Activated CD4-positive, alpha-beta T cell treated with anti-CD3 and anti-CD28 coated beads, Interleukin-2, amount 50 U/mL, for 48 hours (primary cell): ENCODE results near the gene CYB561.

Source experiments
- DNase-seq, 2 experiments: peaks; one replicate each; pipeline ENCODE4 v3.0.0-alpha.2; 2020

The CYB561 gene

DNA sequence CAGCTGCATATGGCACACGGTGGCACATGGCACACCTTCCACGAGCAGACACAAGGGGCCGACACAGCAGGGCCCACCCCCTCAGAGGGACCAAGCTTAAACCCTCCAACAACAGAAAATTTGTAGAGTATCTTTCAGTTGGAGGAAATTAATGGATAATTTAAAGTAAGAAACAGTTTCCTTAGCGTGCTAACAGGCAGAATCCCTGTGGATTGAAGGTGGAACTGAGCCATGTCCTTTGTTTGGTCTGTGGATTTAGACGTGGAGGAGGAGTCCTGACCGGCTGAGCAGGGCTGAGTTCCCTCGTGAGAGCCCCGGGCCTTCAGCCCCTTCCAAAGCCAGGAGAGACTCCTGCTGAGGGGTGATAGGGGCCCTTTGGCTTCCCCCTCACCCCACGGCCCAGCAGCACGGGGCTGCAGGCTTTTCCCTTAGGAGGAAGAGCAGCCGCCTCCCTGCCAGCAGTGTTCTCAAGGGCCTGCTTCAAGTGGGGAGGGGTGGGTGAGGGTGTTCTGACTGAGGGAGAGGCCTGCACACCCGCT is 1.4 kb upstream of the CYB561 start:
- no peak for DNase-seq

DNA sequence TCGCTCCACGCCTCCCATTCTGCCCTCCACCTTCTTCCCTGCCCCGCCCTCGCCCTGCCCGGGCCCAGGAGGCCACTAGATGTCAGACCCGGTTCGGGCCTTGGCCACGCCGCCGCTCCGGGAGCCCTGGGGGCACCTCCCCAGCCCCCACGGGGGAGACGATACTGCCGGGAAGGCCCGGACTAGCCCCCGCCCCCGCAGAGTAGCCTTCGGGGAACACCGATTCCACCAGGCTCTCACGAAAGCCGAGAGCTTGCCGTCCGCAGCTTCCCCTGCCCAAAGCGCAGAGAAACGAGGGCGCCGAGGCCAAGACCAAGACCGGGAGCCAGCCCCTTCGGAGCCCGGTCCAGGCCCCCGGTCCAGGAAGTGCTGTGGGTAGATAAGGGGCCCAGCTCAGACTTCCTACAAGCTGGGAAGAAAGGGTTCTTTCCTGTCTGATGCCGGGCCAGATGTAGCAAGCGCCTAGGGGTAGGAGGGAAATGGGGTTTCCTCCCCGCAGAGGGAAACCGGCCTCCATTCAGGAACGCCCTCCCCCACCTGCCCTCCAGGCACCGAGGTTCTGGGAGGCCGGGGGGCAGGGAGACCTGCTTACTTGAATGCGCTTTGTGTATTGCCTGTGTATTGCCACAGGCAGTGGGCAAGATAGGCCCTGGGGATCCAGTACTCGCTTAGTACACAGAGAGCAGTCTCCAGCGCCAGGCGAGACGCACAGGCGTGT is 806 bp upstream of the CYB561 start:
- DNase-seq, result peak; percentile 58 to 66

DNA sequence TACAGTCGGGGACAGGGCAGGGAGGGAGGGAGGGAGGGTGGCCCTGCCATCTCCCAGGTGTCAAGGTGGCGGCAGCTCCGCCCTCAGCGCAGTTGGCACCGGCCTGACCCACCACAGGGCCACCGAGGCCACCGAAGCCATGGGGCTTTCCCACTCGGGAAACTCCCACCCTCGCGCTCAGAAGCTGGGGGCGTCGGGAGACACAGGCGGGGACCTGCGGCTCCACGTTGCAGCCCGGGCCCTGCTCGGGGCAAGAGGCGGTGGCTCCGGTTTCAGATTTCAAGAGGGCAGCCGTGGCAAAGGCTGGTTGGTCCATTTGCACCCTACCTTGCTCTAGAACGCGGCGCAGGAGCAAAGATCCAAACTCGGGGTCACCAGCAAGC is 544 bp downstream of the CYB561 start:
- DNase-seq, result peak; percentile 35 to 42

DNA sequence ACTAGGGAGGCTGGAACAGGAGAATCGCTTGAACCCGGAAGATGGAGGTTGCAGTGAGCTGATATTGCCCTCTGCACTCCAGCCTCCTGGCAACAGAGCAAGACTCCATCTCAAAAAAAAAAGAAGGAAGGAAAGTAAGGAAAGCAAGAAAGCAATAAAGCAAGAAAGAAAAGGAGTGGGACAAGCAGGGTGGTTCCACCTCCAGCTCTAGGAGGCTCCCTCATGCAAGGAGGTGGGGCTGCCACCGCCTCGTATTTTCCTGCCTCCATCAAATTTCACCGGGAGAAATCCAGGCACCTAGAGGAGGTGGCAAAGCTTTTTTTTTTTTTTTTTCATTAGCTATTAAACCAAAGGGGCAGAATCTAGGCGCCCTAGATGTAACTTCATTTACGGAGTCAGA is 1.0 kb downstream of the CYB561 start:
- no peak for DNase-seq

DNA sequence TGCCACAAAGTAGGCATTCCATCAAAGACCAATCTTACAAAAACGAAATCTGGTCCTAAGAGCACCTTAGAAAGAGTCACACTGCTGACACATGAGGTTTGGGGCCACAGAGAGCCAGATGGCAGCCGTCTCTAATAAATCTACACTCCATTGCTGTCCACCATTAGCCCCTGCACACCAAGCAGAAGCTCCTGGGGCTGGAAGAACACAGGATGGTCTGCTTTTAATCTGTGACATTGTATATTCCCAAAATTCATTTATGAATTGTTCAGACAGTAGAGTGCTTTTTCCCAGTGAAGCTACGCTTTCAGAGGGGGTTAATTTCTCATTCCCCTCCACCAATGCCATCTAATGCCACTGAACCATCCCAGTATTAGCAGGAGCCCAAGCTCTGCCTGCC is 1.6 kb downstream of the CYB561 start:
- no peak for DNase-seq

DNA sequence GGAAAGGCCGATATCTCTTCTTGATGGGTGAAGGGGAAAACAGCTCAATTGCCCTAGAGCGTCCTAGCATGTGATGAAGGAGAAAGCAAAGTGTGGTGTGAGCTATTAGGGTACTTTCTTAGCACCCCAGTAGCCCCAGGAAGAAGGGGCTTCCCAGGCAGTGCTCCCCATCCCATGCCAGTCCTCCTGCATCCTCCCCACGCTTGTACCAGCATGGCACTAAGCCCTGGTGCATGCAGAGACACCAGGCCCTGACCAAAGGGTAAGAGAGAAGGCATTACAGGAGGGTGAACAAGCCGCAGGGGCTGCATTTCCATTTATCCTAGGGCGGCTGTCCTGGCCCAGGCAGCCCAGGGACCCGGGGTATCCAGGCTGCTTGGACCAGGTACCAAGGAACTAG is 3.1 kb downstream of the CYB561 start:
- DNase-seq, result no peak

DNA sequence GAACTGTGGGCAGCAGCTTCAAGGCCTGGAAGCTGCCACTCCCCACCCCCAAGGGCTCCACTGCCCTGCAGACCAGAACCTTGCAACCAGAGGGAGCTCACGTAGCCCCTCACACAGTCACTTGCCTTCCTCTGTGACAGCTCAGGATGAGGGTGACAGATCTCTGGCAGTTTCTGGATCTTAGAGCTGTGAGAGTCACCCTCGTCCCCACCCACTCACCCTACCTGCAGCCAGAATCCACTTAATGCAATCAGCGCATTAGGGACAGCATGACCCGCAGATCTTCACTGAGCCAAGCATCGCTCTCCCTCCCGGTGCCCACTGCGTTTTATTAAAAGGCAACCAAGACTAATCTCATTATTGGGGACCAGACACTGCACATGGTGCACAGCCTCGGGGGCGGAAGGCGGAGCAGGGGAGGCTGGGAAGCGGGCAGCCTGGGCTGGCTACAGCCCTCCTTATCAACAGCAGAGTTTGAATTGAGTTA is 3.5 kb downstream of the CYB561 start:
- DNase-seq, result no peak

DNA sequence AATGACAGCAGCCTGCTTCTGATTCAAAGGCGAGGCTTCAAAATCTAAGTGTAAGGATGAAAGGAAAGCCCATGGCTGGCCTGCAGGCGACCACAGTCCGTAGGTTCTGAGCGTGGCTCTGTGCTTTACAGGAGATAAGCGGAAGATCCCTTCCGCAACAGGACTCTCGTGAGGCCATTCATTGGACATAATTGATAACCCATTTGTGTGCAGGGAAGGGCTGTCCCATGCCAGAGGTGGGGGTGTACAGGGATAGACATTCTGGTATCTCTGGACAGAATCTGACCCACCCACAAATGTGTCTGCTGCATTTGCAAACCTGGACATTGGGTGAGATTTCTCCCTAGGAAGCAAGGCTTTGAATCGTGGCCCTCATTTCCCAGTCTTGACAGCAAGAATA is 4.0 kb downstream of the CYB561 start:
- DNase-seq, result no peak

DNA sequence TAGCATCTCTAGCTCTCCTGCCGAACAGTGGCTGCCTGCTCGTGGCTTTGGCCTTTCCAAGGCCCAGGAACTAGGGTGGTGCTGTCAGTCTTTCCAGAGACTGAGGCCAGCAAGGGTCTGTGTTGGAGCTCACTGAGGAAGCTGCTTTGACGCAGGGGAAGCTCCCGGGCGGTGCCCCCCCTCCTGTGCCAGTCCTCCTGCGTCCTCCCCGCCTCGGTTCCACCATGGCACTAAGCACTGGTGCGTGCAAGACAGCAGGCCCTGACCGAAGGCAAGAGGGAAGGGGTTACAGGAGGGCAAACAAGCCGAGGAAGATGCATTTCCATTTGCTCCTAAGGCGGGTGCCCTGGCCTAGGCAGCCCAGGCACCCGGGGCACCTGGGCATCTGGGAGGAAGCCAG is 4.5 kb downstream of the CYB561 start:
- DNase-seq, result no peak

DNA sequence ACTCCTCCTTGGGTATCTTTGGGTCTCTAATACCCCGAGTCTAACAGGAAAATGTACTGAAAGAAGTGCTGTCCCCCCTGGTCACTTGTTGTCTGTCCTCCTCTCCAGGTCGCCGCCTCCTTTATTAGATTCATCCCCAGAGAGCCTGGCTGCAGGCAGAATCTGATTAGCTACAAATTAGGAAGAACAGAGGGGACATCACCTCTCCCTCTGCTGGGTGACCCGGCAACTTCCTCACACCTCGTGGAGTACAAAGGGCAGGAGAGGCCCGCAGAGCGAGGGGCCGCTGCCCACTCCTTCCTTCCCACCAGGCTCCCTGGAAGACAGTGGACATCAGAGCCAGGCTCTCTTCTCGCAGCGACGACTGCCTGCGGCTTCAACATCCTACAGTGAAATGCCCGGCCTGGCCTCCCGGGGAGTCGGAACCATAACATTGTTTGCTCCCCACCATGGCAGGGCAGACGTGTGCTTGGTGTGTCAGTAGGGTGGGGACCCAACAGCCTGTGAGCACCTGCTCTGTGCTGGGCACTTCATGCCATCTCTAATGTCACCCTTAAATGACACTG is 5.3 kb downstream of the CYB561 start:
- no peak for DNase-seq

DNA sequence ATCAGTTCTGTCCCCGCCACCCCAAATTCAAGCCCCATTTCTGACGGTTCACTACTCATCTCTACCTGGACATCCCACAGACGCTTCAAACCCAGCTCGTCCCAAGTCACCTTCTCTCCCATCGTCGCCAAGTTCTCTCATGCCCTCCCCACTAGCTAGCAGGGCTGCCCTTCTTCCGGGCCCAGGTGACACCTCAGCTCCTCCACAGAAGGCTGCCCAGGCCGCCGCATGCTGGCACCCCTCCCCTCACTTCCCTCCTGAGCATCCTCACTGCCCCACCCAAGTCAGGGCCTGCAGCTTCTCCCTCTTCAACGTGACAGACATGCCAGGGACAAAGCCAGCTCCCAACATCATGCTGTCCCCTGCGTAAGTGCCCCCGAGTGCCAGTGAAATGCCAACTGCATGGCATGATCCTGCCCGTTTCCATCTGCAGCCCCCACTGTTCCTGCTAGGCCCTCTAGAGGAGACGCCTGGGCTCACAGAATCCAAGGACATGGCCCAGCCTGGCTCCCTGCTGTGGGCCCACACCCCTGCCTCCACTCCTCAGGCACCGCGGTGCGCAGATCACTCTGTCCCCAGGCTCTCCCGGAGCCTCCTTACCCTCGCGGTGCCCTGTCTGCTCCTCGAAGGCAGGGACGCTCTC is 5.9 kb downstream of the CYB561 start:
- DNase-seq, result no peak

DNA sequence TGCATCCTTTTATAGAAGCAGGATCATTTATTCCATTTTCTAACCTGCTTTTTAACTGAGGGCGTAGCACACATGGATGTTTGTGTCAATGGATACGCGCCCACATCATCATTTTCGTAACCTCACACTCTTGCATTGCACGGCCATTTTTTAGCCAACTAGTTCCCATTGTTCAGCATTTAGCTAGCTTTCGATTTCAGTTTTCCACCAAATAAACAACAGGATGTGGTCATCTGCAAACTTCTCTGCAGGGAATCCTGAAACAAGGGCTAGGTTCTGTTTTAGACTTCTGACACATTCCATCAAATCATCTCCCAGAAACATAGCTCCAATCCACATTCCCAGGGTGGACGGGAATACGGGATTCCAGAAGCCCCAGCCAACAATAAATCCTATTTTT is 6.4 kb downstream of the CYB561 start:
- DNase-seq, result no peak

DNA sequence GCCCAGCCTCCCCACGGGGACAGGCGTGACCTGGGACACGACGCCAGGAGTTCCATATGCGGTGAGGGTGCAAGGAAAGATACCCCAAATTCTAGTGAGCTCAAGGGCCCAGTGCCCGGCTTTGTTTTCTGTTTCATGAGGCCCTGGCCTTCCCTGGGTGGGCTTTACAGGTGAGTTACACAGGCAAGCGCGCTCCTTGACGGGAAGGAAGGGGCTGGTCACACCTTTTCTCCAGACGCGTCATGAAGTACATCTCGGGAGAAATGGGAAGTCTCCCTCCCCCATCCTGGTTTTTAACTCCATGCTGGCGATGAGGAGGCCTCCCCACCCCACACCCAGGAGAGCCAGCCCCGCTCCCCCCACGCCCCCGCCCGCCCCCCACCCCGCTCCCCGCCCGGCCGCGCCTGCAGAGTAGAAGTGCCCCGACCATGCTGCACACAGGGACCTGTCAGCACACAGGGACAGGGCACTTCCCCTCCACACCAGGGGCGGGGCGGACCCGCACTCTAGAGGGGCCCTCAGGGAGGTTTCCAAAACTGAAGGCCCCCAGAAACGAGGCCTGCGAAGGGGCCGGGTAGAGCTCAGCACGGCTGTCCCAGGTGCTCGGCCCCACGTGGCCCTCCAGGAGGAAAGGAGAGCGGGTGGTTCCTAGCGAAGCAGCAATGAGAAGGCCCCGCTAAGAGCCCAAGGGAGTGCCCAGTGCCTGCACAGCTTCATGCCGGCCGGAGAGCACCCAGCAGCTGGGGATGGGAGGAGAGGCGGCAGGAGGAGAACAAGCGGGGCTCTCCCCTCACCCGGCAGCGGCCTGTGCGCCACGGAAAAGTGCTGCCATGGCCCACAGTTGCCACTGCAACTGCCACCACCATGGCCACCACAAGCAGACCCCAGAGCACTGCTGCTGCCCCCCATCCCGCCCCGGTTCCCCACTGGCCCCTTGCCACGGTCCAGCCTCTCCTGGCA is 7.7 kb downstream of the CYB561 start:
- DNase-seq, result no peak

DNA sequence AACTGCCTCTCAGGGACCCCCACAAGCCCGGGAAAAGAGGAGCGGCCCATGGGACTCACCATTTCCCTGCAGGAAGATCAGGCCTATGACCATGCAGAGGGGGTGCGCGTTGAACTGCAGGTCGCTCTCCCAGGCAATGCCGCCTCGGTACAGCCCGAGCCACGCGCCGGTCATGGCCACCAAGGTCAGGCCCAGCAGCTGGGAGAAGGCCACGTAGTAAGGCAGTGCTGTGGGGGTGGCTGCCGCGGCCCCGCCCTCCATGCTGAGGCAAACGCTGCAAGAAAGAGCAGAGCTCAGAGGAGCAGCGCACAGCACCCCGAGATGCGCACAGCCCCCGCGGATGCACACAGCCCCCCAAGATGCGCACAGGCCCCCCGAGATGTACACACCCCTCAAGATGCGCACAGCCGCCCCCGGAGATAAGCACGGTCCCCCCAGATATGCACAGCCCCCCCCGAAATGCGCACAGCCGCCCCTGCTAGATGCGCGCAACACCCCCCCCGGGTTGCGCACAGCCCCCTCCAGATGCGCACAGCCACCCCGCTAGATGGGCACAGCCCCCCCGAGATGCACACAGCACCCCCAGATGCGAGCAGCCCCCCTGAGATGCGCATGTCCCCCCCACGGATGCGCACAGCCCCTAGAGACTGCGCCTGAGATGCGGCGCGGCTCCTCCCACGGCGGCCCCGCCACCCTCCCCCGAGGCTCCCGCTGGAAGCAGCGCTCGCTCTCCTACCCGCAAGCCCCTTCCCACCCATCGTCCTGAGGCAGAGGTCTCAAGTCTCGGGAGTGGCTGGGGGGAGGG is 8.6 kb downstream of the CYB561 start:
- DNase-seq, result no peak

DNA sequence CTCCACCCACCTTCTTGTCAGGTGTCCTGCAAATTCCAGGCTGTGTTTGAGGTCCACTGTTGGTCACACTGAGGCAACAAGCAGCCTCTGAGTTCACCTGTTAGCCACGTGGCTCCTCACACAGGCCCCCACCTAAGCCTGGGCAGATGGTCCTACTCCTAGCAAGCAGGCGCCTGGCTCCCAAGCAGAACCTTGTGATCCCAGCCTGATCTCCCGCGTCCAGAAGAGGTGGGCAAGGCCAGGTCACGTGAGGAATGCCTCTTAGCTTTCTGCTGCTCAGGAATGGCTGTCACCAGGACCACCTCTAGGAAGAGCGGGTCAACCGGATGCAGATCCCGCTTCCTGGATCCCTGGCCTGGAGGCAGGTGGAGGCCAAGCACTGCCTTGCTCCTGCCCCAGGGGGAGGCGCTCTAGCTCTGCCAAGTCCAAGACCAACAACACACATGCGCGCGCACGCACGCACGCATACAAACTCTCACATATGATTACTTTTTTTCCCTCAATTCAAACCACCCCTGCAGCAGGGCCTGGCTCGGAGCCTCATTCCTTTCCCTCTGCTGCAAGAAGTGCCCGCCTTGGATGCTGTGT is 9.5 kb downstream of the CYB561 start:
- no peak for DNase-seq

DNA sequence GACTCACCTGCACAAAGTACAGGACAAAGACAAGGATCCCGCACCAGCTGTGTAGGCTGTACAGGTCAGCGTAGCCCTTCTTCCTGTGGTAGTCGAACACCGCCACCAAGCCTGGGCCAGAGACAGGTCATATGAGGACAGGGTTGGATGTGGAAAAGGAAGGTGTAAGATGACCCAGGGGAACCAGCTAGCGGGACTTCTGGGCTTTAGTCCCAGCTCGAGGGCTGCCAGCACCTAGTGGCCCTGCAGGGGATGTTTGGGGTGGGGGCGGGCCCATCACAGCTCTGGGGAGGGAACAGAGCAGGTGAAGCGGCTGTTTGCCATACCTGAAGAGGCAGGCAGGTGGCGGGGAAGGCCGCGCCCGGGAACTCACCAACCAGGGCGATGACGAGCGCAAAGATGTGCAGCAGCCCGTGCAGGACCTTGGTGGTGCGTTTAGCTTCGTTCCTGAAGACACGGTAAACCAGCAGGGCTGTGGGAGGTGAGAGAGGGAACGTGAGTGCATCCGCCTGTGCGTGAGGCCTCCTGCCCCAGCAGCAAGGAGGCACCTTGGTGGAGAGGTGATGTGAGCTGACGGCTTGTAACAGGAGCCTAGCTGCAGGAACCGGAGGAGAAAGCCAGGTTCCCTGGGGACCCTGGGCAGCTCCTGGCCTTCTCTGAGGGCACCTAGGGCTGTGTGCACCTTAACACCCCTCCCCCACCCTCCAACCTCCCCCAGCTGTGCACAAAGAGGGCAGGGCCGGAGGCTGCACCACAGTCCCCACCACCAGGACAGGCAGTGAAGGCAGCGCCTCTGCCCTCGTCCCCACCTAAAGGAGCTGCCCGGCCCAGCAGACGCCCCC is 10.2 kb downstream of the CYB561 start:
- no peak for DNase-seq

DNA sequence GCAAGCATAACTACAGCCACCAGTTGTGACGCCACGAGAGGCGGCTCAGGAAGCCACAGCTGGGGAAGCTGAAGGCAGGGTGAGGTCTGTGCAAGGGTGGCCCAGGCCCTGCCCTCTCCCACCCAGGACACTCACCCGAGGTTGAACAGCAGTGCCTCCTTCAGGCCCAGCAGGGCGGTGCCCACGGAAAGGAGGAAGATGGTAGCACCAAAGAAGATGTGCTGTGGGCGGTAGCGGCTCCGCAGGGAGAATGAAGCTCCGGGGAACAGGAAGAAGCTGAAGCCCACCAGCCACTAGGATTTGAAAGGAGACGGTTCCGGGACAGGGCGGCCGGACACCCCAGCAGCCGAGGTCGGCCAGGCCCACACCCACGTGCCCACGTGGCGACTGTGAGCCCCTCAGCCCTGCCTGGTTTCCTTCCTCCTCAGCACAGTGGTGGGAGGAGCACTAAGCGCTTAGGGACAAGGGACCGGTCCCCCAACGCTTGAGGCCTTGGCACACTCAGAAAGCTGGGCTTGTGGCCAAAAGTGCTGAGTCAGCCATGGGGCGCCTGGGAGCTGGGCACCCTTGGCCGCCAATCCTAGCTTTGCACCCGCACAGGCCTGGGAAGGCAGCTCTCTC is 11.0 kb downstream of the CYB561 start:
- DNase-seq, result no peak

DNA sequence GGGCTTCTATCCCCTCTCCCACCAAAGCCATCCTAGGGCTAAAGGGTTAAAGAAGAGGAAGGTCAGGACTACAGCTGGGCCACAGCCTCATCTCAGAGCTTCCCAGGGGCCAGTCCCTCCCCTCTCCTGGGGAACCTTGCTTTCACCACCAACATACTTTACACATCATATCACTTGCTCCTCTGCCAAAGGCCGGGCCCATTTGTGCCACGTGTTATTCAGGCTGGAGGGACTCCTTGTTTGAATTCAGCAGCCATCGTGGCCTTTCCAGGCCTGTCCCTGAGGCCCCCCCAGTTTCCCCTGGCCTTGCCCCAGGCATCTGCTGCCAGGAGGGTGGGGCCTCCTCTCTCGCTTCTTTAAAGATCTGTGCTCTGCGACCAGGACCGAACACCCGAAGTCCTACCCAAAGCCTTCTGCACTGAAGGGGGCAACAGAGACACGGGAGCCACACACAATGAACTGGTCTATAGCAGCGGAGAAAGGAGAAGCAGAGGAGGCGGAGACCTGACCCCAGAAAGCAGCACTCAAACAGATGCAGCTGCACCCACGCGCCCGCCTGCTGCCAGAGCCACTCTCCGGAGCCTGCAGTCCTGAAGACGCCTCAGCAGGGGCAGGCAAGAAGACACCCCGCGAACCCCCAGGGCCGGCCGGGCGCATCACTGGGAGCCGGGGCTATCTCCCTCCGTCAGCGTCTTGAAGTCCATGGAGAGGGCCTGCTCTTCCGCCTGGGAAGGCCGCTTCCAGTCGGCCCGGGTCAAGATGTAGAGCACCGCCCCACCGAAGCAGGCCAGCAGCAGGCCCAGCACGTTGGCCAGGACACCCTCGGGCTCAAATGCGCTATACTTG is 12.1 kb downstream of the CYB561 start:
- no peak for DNase-seq
